IPS-18a (cell line): ENCODE data around the gene SPSB2.
"Not testable (repeated sequence)": the region's sequence is repeated elsewhere in the genome, so short reads cannot be mapped to it uniquely, and the experiment has no call there.

ENCODE experiments used
- H3K27ac ChIP-seq: one replicate; pipeline ENCODE4 v1.5.1; 2013; ENCODE audit warnings: low read length
- H3K27me3 ChIP-seq: one replicate; pipeline ENCODE4 v1.6.1; 2013; ENCODE audit warnings: mild to moderate bottlenecking, low read length; ENCODE audit not compliant: control insufficient read depth, insufficient read depth
- H3K36me3 ChIP-seq: one replicate; pipeline ENCODE4 v1.6.1; 2013; ENCODE audit warnings: low read depth, low read length; ENCODE audit not compliant: control insufficient read depth
- H3K4me1 ChIP-seq: one replicate; pipeline ENCODE4 v1.6.1; 2013; ENCODE audit warnings: low read depth, low read length; ENCODE audit not compliant: control insufficient read depth
- H3K4me3 ChIP-seq: one replicate; pipeline ENCODE4 v1.5.1; 2013; ENCODE audit warnings: low read length
- H3K9ac ChIP-seq: one replicate; pipeline ENCODE4 v1.6.1; 2013; ENCODE audit warnings: mild to moderate bottlenecking, low read length, moderate library complexity
- H3K9me3 ChIP-seq: one replicate; pipeline ENCODE4 v1.6.1; 2013; ENCODE audit warnings: low read depth, low read length; ENCODE audit not compliant: control insufficient read depth

Gene SPSB2

DNA sequence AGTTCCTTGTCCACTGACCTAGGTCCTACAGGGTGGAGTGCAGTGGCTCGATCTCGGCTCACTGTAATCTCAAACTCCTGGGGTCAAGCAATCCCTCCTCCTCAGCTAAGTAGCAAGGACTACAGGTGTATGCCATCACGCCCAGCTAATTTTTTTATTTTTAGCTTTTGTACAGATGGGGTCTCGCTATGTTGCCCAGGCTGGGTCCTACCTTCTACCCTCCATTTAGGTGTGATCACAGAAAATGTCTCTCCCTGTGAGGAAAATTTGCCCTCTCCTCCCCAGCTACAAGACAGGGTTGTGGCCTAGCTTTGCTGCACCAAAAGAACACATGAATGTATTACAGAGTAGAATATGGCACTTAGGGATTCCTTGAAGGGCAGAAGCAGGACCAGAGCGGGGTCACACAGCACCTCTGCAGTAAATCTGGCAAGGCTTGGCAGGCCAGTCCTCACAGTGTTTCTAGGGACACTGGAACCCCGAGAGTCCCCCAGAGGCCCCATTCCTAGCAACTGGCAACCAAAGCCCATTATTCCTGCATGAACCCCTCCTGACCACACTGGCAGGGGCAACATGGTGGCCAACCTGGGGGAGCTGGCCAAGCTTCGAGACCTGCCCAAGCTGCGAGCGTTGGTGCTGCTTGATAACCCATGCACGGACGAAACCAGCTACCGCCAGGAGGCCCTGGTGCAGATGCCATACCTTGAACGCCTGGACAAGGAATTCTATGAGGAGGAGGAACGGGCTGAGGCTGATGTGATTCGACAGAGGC is 39.2 kb upstream of the SPSB2 start:
- Histone ChIP-seq H3K27me3 (no peaks in the 10 kb centered on the region), H3K4me3 (no peak overlapping the region), H3K9me3 (no peaks in the 10 kb centered on the region), H3K36me3 (peaks cover 8% of the 10 kb centered on the region), H3K4me1 (peaks cover 7% of the 10 kb centered on the region), H3K27ac (no peak overlapping the region), H3K9ac (no peak overlapping the region)

- Histone ChIP-seq H3K27ac (no peak overlapping the region), H3K27me3 (peaks cover 4% of the 10 kb centered on the region), H3K9me3 (no peaks in the 10 kb centered on the region), H3K4me1 (peaks cover 12% of the 10 kb centered on the region), H3K9ac (no peak overlapping the region), H3K36me3 (no peaks in the 10 kb centered on the region), H3K4me3 (no peak overlapping the region)
Observed at GRCh38 chr12:6909421-6910145, 36.5 kb upstream of the SPSB2 start.

DNA sequence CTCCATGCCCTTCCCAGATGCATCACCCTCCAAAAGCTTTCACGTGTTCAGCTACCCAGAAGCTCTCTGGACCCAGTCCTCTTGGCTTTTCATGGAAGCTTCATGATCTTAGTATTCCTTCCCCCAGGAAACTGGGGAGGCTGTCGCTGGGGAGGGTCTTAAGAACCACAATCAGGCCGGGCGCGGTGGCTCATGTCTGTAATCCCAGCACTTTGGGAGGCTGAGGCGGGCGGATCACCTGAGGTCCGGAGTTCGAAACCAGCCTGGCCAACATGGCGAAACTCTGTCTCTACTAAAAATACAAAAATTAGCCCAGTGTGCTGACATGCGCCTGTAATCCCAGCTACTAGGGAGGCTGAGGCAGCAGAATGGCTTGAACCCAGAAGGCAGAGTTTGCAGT is 35.0 kb upstream of the SPSB2 start:
- not testable (repeated sequence) for H3K9me3 ChIP-seq, H3K36me3 ChIP-seq, H3K9ac ChIP-seq, H3K27ac ChIP-seq, H3K27me3 ChIP-seq, H3K4me3 ChIP-seq
- peaks cover 12% of the 10 kb centered on the region for H3K4me1 ChIP-seq

DNA sequence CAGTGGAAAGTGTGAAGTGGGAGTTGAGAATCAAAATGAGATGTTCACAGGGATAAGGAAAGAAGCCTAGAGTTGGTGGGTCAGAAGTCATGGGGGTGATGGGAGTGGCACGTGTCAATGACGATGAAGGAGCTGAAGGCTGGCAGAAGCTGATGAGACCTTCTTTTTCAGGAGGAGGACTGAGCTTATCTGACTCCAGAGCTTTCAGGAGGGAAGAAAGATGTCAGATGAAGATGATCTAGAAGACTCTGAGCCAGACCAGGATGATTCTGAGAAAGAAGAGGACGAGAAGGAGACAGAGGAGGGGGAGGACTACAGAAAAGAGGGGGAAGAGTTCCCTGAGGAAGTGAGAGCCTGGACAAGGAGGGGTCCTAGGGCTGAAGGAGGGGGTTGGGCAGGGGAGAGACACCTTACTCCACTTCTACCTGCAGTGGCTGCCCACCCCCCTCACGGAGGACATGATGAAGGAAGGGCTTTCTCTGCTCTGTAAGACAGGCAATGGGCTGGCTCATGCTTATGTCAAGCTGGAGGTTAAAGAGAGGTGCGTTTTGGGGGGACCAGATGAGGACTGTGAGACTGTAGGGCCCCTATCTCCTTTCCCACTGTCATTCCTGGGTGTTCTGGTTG is 32.4 kb upstream of the SPSB2 start:
- H3K4me1 ChIP-seq = peaks cover 12% of the 10 kb centered on the region
- H3K9me3 ChIP-seq = no peaks in the 10 kb centered on the region
- H3K4me3 ChIP-seq = peak overlapping the region; percentile 71
- no peaks in the 10 kb centered on the region for H3K36me3 ChIP-seq
- H3K27me3 ChIP-seq = peaks cover 4% of the 10 kb centered on the region
- peak overlapping the region; percentile 94 for H3K27ac ChIP-seq
- peak overlapping the region; percentile 90 for H3K9ac ChIP-seq

DNA sequence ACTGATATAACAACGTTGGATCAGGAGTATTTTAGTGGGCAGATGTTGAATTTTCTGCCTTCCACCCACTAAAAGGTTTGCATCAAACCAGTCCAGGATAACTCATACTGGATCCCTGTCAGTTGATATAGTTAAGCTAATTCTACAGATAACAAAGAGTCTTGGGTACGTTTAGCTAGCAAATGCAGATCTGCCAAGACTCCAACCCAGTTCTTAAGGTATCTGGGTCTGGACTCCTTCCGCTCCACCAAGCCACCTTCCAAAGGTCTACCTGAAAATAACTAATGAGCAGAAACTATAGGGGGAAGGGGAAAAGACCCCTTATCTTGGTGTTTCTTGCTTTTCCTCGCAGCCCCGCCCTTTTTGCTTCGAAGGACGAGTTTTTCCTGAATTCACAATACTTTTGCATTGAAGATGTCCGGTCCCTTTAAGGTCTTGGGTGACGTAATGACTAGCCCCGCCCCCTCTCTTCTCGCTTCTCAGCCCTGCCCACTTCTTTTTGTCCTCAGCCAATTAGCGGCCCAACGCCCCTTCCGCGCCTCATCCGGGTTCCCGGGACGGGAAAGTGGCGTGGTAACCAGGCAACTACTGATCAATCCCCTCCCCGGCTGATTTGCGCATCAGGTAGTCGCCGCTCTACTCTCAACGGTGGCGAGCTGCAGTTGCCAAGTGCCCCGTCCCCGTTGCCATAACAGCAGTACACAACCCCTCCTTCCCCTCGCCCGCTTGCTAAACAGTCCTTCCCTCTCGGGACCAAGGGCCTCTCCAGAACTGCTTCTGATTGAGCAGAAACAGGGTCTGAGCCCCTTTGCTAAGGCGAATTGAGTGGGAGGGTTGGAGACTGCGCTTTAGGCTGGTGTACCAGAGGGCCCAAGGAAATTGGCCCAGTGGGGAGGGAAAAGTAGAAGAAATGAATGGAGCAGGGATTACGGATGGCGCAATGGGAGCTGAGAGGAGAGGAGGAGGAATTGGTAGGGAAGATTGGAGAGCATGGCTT is 31.5 kb upstream of the SPSB2 start, which contains the start of gene LRRC23:
TSS of gene LRRC23 (plus strand) at position 543 of the 997 bp plus-strand sequence. CDS start 812 bp downstream, outside the sequence.
- Histone ChIP-seq H3K9ac (peak within 1 kb of the TSS; percentile 90), H3K4me3 (peak within 1 kb of the TSS; percentile 71), H3K9me3 (no peaks in the 10 kb centered on the region), H3K36me3 (no peaks in the 10 kb centered on the region), H3K27ac (peak within 1 kb of the TSS; percentile 94), H3K4me1 (peaks cover 12% of the 10 kb centered on the region), H3K27me3 (peaks cover 4% of the 10 kb centered on the region)

- Histone ChIP-seq H3K27me3 (peaks cover 4% of the 10 kb centered on the region), H3K9ac (peak overlapping the region; percentile 53), H3K27ac (peak overlapping the region; percentile 1), H3K9me3 (no peaks in the 10 kb centered on the region), H3K36me3 (no peaks in the 10 kb centered on the region), H3K4me1 (peaks cover 12% of the 10 kb centered on the region), H3K4me3 (peak overlapping the region; percentile 71)
Observed at GRCh38 chr12:6903722-6904121, 30.6 kb upstream of the SPSB2 start.

DNA sequence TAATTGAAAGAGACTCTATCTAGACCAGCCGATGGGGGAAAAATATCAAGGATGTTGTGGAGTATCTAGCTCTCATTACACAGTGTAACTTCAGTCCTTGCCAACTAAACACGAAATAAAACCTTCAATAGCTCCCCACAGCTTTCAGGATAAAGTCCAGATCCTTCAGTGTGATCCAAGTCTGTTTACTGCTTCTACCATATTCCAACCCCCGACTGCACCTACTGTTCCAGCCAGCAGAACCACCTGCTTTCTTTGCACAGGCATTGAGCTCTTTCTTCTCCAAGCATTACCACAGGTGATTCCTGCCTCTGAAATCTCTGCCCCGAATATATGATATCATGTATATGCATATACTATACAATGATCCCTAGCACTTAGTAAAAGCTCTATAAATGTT is 29.3 kb upstream of the SPSB2 start:
- no peaks in the 10 kb centered on the region for H3K36me3 ChIP-seq
- H3K9ac ChIP-seq = no peak overlapping the region
- no peak overlapping the region for H3K4me3 ChIP-seq
- H3K27ac ChIP-seq = no peak overlapping the region
- H3K4me1 ChIP-seq = peaks cover 12% of the 10 kb centered on the region
- H3K27me3 ChIP-seq = peaks cover 4% of the 10 kb centered on the region
- no peaks in the 10 kb centered on the region for H3K9me3 ChIP-seq

GRCh38 chr12:6899837-6900519 is 26.9 kb upstream of the SPSB2 start:
- Histone ChIP-seq H3K27me3 (no peaks in the 10 kb centered on the region), H3K36me3 (no peaks in the 10 kb centered on the region), H3K9me3 (no peaks in the 10 kb centered on the region), H3K27ac (no peak overlapping the region), H3K4me1 (peaks cover 7% of the 10 kb centered on the region), H3K9ac (no peak overlapping the region), H3K4me3 (no peak overlapping the region)

GRCh38 chr12:6899427-6899826 is 26.3 kb upstream of the SPSB2 start:
- Histone ChIP-seq H3K9me3 (no peaks in the 10 kb centered on the region), H3K27ac (no peak overlapping the region), H3K27me3 (no peaks in the 10 kb centered on the region), H3K9ac (no peak overlapping the region), H3K4me3 (no peak overlapping the region), H3K4me1 (peaks cover 5% of the 10 kb centered on the region), H3K36me3 (no peaks in the 10 kb centered on the region)

GRCh38 chr12:6896846-6897435 is 23.8 kb upstream of the SPSB2 start:
- no peaks in the 10 kb centered on the region for H3K9me3 ChIP-seq
- H3K9ac ChIP-seq = no peak overlapping the region
- no peak overlapping the region for H3K4me3 ChIP-seq
- H3K4me1 ChIP-seq = no peaks in the 10 kb centered on the region
- no peaks in the 10 kb centered on the region for H3K36me3 ChIP-seq
- no peaks in the 10 kb centered on the region for H3K27me3 ChIP-seq
- H3K27ac ChIP-seq = no peak overlapping the region
